K562 (cell line): Measurements from ENCODE around the gene XPO6.

ENCODE experiments used
- ELF4 ChIP-seq: fragments of 450-650 bp; formaldehyde crosslinking; IDR thresholded peaks from 2 replicates; pipeline ENCODE4 v1.4.0; 2022; ENCODE audit warnings: missing genetic modification characterization
- MAZ ChIP-seq, 2 experiments: fragments of 450-650 bp in 1 of 2; sonication (generic) in 1 of 2; formaldehyde crosslinking; IDR thresholded peaks in 1 of 2; conservative IDR thresholded peaks in 1 of 2; 2 replicates each; pipeline versions ENCODE4 v1.4.0 to v1.5.0; 2020; ENCODE audit warnings: mild to moderate bottlenecking in 1 of 2, missing genetic modification reagents in 1 of 2
- ZFP36 ChIP-seq: fragments of 150-350 bp; IDR thresholded peaks from 2 replicates; pipeline ENCODE4 v1.6.1; 2018; ENCODE audit warnings: low read length, low read depth; ENCODE audit not compliant: partially characterized antibody
- TF ChIP-seq, protein P1 (sequence below): sonication (generic); formaldehyde crosslinking; IDR thresholded peaks from 2 replicates; pipeline ENCODE4 v1.8.1; 2023; ENCODE audit warnings: mild to moderate bottlenecking, missing genetic modification reagents, moderate library complexity
- TF ChIP-seq, protein P2 (sequence below): sonication (generic); formaldehyde crosslinking; IDR thresholded peaks from 2 replicates; pipeline ENCODE4 v1.5.0; 2020; ENCODE audit warnings: missing genetic modification reagents
- TF ChIP-seq, protein P3 (sequence below), 3 experiments: IDR thresholded peaks in 2 of 3; conservative IDR thresholded peaks in 1 of 3; 2 replicates each; pipeline ENCODE4 v1.5.1; 2011 to 2012; ENCODE audit warnings: low read length in 3 of 3, mild to moderate bottlenecking in 3 of 3, control low read depth in 2 of 3, improper control_type of control experiment in 1 of 3, inconsistent platforms in 1 of 3, low read depth in 1 of 3, mixed read lengths in 1 of 3, moderate library complexity in 1 of 3; ENCODE audit not compliant: insufficient read depth in 2 of 3
- TF ChIP-seq, protein P4 (sequence below): fragments of 450-650 bp; IDR thresholded peaks from 2 replicates; pipeline ENCODE4 v1.6.1; 2016; ENCODE audit warnings: borderline replicate concordance

DNA sequence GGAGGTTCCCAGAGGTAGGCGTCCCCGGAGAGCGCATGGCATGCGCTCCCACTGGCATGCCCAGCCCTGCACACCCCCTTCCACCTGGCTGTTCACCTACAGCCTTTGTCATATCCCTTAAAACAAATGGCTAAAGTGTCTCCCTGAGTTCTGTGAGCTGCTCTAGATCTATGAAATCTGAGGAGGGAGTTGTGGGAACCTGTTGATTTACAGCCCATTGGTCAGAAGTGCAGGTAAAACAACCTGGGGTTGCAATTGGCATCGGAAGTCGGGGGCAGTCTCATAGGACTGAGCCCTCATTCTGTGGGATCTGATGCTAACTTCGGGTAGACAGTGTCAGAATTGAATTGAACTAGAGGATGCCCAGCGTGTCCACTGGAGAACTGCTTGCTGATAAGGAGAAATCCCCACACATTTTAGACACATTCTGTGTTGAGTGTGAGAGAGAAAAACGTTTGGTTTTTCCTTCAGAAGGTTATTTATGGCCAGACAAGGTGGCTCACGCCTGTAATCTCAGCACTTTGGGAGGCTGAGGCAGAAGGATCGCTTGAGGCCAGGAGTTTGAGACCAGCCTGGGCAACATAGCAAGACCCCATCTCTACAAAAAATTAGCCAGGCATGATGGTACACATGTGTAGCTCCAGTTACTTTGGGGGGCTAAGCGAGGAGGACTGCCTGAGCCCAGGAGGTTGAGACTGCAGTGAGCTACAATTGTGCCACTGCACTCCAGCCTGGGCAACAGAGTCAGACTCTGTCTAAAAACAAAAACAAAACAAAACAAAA is 126.2 kb downstream of the XPO6 start:
- TF ChIP-seq, protein P1, sequence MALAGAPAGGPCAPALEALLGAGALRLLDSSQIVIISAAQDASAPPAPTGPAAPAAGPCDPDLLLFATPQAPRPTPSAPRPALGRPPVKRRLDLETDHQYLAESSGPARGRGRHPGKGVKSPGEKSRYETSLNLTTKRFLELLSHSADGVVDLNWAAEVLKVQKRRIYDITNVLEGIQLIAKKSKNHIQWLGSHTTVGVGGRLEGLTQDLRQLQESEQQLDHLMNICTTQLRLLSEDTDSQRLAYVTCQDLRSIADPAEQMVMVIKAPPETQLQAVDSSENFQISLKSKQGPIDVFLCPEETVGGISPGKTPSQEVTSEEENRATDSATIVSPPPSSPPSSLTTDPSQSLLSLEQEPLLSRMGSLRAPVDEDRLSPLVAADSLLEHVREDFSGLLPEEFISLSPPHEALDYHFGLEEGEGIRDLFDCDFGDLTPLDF (CRISPR knock-in tag), result no peak
- TF ChIP-seq, protein P2, sequence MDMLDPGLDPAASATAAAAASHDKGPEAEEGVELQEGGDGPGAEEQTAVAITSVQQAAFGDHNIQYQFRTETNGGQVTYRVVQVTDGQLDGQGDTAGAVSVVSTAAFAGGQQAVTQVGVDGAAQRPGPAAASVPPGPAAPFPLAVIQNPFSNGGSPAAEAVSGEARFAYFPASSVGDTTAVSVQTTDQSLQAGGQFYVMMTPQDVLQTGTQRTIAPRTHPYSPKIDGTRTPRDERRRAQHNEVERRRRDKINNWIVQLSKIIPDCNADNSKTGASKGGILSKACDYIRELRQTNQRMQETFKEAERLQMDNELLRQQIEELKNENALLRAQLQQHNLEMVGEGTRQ (CRISPR knock-in tag), result no peak
- TF ChIP-seq, protein P3, sequence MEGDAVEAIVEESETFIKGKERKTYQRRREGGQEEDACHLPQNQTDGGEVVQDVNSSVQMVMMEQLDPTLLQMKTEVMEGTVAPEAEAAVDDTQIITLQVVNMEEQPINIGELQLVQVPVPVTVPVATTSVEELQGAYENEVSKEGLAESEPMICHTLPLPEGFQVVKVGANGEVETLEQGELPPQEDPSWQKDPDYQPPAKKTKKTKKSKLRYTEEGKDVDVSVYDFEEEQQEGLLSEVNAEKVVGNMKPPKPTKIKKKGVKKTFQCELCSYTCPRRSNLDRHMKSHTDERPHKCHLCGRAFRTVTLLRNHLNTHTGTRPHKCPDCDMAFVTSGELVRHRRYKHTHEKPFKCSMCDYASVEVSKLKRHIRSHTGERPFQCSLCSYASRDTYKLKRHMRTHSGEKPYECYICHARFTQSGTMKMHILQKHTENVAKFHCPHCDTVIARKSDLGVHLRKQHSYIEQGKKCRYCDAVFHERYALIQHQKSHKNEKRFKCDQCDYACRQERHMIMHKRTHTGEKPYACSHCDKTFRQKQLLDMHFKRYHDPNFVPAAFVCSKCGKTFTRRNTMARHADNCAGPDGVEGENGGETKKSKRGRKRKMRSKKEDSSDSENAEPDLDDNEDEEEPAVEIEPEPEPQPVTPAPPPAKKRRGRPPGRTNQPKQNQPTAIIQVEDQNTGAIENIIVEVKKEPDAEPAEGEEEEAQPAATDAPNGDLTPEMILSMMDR (IDR thresholded peaks at IDR 0.05 in 2 of 3, conservative IDR thresholded peaks at IDR 0.05 in 1 of 3; ENCODE audit: insufficient read depth in 2 of 3, low read depth in 1 of 3, low read length in 3 of 3), result no peak
- TF ChIP-seq ZFP36, result no peak
- TF ChIP-seq ELF4 (CRISPR knock-in tag), result no peak
- TF ChIP-seq, protein P4, sequence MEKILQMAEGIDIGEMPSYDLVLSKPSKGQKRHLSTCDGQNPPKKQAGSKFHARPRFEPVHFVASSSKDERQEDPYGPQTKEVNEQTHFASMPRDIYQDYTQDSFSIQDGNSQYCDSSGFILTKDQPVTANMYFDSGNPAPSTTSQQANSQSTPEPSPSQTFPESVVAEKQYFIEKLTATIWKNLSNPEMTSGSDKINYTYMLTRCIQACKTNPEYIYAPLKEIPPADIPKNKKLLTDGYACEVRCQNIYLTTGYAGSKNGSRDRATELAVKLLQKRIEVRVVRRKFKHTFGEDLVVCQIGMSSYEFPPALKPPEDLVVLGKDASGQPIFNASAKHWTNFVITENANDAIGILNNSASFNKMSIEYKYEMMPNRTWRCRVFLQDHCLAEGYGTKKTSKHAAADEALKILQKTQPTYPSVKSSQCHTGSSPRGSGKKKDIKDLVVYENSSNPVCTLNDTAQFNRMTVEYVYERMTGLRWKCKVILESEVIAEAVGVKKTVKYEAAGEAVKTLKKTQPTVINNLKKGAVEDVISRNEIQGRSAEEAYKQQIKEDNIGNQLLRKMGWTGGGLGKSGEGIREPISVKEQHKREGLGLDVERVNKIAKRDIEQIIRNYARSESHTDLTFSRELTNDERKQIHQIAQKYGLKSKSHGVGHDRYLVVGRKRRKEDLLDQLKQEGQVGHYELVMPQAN, result no peak
- no peak for TF ChIP-seq MAZ (CRISPR knock-in tag; conservative IDR thresholded peaks at IDR 0.05 in 1 of 2, IDR thresholded peaks at IDR 0.05 in 1 of 2)
